Embryonic facial prominence (tissue), 1 donor: ENCODE results near the gene MRGPRF.
"Not testable (repeated sequence)": the region's sequence is repeated elsewhere in the genome, so short reads cannot be mapped to it uniquely, and the experiment has no call there.

Experiments
- DNase-seq: peaks from one replicate; pipeline ENCODE4 v3.0.0-alpha.2; 2016; ENCODE audit errors: extremely low spot score

Gene MRGPRF

DNA sequence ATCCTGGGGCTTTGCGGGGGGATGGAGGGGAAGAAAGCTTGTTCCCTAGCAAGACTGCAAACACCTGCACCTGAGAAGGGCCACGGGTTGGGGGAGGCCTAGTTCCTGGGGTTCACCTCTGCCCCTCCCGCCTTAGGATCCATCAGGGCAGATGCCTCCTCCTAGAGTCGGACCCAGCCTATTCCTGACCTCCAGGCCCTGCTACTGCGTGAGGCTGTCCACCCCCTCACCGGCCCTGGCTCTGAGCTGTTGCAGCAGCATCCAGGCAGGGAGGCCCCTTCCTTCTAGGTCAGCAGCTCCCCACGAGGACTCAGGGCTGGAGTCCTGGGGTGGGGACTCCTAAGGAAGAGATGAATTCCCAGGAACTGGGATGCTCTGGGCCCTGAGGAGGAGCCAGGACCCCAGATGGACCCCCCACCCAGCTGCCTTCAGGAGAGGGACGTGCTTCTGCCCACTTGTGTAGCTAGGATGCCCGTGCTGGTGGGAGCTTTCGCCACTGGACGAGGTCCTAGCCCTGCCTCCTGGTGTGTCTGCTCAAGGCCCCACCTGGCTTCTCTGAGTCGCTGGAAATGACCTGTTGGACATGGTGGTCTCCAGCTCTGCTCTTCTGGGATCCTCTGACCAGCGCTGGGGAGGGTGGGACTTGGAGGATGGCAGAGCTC is 10.3 kb downstream of the MRGPRF start:
- DNase-seq, result no peak

DNA sequence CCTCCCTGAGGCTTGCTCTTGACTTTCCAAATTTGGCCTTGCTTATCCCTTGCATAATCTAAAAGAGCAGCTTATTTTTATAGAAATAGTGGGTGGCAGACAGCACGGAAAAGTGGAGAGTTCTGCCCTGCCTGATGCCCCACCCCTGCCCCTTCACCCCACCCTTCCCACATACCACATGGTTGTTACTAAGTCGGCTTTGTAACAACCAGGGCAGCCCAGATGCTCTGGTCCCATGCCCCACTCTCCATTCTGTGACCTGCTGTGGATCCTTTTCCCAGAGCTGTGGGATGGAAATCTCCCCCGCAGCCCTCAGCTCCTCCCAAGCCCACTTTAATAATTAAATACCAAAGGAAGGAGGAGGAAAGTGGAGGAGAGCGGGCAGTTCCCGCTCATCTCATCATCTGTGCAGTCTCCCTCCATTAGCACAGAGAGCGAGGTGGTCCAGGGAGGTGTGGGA is 10.9 kb downstream of the MRGPRF start:
- no peak for DNase-seq

DNA sequence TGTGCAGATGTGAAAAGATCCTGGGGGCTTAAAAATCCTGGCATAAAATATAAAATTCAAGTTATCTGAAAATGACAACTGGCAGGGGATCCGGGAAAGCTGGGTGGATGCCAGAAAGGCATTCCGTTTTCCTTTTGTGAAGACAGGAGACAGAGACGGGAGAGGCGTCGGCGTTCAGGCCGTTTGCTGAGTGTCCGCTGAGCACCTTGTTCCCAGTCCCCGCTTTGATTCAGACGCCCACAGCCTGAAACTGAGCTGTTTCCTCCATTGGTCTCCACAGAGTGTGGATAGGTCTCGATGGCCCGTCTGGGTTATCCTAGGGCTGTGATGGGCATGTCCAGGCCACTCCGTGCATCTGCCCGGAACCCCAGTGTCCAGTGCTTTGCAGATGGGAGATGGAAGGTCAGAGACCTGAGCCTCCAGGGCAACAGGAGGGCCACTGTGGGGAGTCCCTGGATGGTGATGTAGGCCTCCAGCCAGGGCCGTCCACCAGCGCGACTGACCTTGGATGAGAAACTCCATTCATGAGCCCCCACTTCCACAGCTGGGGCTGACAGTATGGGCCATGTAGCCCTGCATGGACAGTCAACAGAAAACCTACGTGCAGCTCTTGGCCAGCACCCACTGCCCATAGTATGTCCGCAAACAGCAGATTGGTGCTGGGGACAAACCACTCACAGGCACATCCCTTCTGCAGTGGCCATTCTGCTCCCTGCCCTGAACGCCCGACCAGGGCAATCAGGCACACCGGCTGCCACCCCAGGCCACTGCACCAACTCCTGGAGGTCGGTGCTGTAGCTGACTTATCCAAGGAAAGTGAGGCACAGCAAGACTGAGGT is 11.6 kb downstream of the MRGPRF start:
- DNase-seq, result no peak

DNA sequence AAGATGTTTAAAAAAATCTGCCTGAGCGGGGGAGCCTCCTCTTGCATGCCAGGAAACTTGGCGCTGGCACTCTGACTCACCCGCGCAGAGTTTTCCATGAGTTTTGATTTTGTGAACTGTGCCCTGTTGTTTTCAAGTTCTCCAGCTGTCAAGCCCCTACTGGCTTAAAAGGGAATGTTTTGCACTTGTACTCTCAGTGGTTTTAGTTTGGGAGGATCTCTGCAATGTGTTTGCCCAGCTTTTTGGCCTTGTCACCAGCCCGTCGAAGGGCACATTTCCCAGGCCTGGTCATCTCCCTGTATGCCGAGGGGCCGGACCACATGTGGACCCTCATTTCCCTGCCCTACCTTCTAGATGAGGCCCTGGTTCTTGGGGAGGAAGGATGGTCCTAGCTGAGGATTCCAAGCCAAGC is 12.2 kb downstream of the MRGPRF start:
- peak; percentile 57 for DNase-seq

DNA sequence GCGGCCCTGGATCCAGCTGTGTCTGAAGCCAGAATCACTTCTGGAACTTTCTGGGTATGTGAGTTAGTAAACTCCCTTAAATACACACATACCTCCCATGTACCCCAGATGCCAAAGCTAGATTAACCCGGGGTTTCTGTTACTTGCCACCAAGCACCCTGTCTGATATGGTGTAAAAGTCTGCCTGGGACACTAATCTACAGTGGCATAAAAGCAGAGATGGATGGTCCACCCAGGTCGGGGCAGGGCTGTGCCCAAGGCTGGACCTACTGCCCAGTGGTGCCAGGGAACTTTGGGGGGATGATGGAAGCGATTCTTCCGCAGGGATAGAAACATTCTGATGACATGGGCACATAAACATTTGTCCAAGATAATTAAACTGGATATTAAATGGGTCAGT is 12.7 kb downstream of the MRGPRF start:
- DNase-seq, result no peak

DNA sequence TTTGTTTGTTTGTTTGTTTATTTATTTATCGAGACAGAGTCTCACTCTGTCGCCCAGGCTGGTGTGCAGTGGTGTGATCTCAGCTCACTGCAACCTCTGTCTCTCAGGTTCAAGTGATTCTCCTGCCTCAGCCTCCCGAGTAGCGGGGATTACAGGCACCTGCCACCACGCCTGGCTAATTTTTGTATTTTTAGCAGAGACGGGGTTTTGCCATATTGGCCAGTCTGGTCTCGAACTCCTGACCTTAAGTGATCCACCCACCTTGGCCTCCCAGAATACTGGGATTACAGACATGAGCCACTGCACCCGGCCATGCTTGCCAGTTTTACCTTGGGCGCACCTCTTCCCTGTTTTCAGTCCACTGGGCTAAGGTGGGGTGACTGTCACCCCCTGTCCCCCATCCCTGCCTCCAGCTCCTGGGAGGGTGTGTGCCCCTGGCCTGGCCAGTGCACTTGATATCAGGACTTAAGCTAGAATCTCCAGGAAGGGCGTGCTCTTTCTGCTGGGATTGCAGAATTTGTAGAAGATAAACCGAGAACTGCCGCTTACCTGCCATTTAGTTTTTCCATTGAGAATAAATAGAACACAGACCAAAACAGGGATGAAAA is 13.2 kb downstream of the MRGPRF start:
- DNase-seq, result not testable (repeated sequence)

DNA sequence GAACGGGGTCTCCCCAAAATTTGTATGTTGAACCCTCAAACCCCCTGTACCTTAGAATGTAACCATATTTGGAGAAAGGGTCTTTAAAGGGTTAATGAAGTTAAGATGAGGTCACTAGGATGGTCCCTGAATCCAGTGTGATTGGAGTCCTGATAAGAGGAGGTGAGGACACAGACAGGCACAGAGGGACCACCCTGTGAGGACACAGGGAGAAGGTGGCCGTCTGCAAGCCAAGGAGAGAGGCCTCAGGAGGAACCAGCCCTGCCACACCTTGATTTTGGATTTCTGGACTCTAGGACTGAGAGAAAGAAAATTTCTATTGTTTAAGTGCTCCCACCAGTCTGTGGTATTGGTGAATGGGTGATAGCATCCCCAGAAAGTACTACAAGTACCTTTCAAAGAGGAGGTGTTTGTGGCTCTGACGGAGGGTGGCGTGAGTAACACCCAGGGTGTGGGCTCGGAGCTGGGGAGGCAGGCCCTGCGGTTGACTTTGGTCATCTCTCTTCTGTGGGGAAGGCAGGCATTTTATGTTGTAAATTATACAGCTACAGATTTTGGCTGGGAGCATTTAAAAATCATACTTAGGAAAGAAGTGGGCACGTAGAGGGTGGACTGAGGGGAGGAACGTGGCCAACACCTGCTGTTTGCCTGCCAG is 13.8 kb downstream of the MRGPRF start:
- DNase-seq, result no peak

DNA sequence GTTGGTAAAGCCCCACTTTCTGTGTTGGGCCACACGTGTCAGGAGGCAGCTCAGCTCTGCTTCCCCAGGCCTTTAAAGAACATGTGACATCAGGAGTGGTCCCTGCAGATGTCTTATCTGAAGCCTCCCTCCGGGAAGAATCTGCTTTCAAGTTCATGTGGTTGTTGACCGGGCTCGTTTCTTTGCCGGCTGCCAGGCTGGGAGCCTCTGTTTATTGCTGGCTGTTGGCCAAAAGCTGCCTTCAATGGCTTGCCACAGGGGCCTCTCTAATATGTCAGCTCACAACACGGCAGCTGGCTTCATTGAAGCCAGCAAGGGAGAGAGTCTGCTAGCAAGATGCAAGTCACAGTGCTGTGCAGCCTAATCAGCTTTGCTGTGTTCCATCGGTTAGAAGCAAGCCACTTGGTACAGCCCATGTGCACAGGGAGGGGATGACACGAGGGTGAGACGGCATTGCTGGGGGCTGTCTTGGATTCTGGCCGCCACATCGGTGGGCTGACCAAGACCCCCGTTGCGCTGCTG is 14.6 kb downstream of the MRGPRF start:
- peak; percentile 37 for DNase-seq

DNA sequence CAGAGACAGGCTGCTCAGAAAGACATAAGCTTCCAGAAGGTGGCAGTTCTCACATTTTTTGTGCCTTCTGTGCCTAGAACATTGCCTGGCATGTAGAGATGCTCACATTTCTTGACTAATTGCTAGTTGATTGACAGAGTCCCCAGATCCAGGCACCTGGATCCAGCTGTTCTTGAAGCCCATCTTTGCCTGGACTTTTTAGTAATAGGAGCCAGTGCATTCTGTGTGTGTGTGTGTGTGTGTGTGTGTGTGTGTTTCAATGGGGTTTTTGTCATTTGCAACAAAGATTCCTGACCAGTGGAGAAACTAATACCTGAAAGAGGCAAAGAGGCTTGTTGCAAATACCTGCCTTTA is 15.1 kb downstream of the MRGPRF start:
- DNase-seq, result no peak

DNA sequence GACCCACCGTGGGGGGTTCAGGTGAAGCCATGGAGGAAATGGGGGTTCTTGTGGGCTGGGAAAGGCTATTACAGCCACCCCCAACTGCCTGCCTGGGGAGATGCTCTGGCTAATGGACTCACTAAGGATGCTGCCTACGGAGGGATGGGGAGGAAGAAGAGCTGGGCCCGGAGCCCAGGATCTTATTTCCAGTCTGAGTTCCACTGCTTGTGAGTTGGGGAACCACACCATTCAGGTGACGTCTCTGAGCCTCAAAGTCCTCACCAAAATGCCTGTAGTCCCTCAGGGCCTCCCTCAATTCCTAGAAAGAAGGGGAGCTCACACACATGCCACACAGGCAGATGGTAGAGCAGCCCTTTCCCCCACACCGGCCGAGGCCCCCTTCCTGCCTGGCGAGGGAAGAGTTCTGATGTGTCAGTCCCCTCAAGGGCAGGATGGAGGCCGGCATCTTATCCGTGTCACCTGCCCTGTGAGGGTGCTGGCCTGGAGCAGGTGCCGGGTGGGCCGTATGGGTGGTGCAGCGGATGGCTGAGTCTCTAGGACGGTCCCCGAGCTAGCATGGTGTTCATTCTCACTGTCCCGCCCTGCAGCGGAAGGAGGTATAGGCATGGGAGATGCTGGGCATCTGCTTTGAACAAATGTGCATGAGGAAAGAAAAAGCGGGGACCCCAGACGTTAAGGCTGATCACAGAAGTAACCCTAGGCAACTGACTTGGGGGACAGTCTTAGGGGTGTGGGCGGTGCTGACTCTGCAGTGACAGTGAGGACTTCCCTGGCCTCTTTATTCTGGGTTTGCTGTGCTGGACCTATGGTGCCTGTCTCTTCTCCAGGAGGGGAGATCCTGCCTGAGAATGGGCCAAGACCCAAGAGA is 15.7 kb downstream of the MRGPRF start:
- no peak for DNase-seq

DNA sequence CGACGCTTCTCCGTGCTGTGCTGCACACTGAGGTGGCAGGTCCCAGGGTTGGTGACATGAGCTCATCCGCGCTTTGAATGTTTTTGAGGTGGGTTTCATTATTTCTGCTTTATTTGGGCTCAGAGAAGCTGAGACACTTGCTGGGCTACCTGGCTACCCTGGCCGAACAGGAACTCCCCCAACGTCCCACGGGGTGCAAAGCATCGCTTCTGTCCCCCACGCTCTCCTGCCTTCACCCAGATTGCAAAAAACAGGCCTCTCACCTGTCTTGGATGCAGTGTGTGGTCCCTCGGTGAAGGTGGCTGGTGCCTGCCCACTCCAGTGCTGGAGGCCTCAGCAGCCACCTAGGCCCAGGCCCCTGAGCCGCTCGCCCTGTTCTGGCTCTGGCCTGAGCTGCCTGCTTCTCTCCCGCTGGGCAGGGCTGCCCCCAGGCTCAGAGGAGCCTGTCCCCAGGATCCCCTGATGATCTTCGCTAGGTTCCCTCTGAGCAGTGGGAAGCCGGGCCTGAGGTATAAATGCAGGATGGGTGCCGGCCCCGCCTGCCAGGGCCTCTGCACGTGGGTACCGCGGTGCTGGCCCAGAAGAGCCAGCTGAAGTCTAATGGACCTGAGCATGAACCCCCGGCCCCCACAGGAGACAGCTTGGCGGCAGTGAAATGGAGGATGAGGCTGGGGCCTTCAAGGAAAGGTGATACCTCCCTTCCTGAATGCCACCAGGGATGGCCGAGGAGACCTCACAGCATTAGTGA is 16.5 kb downstream of the MRGPRF start:
- no peak for DNase-seq

DNA sequence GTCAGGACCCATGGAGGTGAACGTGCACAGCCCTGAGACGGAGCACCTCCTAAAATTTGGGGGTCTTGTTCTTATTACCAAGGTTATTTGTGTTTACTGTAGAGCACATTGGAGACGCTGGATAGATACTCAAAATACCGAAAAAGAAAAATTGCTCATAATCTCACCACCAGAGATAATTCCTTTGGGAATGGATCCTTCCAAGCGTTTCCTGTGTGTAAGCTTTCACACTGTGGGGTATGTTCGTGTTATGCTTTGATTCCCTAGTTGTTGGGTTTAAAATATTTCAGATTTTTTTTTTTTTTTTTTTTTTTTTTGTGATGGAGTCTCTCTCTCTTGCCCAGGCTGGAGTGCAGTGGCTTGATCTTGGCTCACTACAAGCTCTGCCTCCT is 18.2 kb downstream of the MRGPRF start:
- no peak for DNase-seq

DNA sequence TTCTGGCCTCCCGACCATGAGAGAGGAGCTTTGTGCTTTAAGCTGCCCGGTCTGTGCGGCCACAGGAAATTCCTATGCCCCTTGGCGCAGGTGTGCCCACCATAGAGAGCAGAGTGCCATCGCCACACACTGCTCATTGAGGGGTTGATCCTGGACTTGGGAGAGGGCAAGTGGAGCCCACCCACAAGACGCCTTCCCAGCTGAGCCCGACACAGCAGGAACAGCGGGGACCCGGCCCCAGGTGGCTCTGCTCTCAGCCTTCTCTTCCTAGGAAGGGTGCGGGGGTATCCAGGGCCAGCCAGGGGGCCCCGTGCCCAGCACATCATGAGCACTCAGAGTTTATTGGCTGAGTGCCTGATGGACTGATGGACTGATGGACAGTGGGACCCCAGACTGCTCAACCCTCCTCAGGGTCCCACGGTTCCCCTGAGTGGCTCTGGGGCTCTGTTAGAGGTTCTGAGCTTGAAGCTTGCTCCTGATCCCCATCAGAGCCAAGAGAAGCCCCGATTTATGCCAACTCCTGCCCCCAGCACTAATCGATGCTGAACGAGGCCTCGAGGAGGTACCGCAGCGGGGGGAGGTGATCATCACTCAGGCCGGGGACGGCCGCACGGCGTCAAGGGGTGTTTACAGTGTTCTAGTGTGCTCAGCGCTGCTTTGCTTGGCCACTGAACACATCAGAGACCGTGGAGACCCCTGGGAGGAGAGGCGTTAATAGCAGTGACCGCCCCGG is 18.7 kb downstream of the MRGPRF start:
- DNase-seq, result no peak

DNA sequence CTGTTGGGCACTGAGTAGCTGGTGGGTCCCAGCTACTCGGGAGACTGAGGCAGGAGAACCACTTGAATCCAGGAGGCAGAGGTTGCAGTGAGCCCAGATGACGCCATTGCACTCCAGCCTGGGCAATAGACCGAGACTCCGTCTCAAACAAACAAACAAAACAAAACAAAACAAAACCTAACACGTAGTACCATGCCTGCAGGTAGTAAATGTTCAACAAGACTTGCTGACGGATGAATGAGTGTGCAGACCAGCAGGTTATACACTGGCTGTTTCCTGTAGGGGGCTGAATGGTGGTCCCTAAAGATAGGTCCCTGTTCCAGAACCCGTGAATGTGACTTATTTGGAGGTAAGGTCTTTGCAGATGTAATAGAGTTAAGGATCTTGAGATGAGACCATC is 19.5 kb downstream of the MRGPRF start:
- no peak for DNase-seq

DNA sequence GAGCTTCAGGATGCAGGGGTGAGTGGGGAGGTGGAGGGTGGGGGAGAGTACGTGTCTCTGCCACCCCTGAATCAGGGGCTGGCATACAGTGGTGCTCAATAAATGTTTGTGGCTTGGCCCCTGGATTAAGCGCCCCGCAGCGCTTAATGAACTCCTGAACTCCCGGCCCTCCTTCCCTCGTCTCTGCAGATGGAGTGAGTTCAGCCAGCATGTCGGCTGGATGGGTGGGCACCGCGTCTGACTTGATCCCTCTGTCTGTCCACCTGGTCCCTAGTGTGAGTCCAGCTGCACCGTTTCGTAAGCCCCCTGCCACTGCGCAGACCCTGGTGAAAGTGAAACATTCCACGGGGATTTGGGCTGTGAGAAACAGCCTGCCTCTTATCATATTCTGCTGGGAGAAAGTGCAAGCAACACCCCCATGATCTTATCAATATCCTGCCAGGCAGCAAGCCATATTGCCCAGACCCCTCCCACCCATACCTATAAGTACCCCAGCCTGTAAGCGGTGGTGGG is 20.2 kb downstream of the MRGPRF start:
- DNase-seq, result no peak

DNA sequence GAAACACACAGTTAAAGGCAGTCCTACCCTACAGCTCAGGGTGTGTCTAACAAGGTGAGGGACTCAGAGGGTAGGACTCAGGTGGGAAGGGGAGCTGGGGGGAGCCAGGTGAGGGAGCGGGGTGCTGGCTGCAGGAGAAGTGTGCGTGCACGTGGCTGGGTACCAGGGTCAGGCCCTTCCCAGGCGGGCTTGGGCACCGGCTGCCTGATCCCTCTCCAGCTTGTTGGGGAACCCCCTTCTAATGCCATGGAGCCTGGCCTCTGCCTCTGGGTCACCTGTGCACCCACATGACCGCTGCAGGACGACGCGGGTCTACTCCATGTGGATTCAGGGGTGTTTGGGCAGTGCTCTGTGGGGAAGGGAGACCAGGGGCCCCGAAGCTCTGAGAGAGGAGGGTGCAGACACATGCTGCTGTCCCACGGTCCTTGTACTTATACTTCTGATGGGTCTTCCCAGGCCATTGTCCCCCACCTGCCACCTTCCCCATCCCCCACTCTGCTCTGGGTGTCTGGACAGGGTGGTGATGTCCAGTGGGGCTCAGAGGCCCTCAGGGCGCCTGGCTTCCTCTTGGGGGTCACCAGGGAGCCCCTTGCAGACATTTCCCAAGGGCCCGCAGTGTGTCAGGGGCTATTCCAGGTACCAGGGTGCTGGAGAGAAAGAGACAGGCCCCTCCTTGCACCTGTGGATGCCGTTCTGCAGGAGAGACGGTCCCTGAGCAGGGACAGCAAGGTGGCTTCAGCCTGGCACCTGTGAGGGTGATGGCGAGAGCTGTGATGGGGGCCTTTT is 21.9 kb downstream of the MRGPRF start:
- DNase-seq, result no peak

DNA sequence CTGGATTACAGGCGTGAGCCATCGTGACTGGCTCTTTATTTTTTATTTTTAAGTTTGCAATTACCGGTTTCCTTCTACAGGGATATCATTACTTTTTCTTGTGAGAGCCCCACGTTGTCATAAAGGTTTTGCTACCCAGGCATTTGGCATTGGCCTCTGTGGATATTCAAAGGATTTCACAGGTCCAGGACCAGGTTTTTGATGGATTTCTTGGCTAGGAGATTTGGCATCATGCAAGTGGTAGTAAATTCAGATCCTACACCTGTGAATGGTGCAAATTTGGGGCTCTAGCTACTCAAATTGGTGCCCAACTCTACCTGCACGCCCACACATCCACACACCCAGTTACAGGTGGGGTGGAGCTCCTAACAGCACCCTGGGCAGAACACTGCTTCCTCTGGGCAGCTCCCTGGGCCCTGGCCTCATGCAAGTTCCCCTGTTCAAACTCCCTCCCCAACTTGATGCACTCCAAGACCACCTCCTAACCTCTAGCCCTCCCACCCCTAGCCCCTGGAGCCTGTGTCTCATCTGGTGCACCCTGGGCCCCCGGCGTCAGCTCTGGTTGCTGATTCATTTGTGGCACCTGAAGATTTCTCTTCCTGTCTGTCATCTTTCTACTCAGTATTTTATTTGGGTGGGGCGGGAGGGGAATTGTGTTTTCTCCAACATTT is 23.0 kb downstream of the MRGPRF start:
- no peak for DNase-seq

DNA sequence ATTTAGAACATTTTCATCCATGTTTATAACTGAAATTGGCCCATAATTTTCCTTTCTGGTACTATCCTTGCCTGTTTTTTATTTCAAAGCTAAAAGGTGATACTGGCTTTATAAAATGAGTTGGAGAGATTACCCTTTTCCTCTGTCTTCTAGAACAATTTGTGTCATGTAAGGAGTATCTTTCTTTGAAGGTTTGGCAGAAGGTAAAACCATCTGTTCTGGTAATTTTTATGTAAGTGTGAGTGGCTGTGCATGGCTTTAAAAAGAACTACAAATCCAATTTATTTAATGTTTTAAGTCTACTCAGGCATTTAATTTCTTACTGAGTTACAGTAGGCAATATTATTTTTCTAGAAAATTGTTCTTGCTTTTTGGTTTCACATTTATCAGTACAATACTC is 24.6 kb downstream of the MRGPRF start:
- DNase-seq, result no peak
